ENCODE measurements around the gene MARCO.
"Not testable (repeated sequence)": the region's sequence is repeated elsewhere in the genome, so short reads cannot be mapped to it uniquely, and the experiment has no call there.

The MARCO gene

GRCh38 chr2:118993392-118993752 lies 51.4 kb downstream of the MARCO start:
- TF ChIP-seq CTCF (IDR thresholded peaks at IDR 0.05; ENCODE audit: control extremely low read depth, extremely low read depth, low read depth, missing control alignments) = no peak
- no peak for DNase-seq (ENCODE audit: extremely low spot score)
- ChIA-PET POLR2A (no interaction called here), CTCF (interaction anchor here (1.8 kb wide), 1 partner anchor 18 kb away, joined by 4 read pairs; no protein-coding TSS in a partner anchor)

- DNase-seq (ENCODE audit: extremely low spot score) = no peak
- POLR2A ChIA-PET = no interaction called here
- CTCF ChIA-PET = interaction anchor here (1.8 kb wide), 1 partner anchor 17 kb away, joined by 4 read pairs; no protein-coding TSS in a partner anchor
- TF ChIP-seq CTCF (IDR thresholded peaks at IDR 0.05; ENCODE audit: control extremely low read depth, extremely low read depth, low read depth, missing control alignments) = no peak
These were observed 52.2 kb downstream of the MARCO start for GRCh38 chr2:118994172-118994700.

GRCh38 chr2:118994778-118995177 lies 52.8 kb downstream of the MARCO start:
- CTCF ChIA-PET = interaction anchor here (1.8 kb wide), 1 partner anchor 17 kb away, joined by 4 read pairs; no protein-coding TSS in a partner anchor
- no peak for TF ChIP-seq CTCF (IDR thresholded peaks at IDR 0.05; ENCODE audit: control extremely low read depth, extremely low read depth, low read depth, missing control alignments)

GRCh38 chr2:119003856-119004255 lies 61.9 kb downstream of the MARCO start:
- POLR2A ChIA-PET; DNase-seq (ENCODE audit: extremely low spot score); CTCF ChIA-PET: not testable (repeated sequence)

More at GRCh38 chr2:118994778-118995177, 52.8 kb downstream of the MARCO start:
- DNase-seq (ENCODE audit: extremely low spot score) = no peak
- POLR2A ChIA-PET = no interaction called here

- DNase-seq (ENCODE audit: extremely low spot score) = no peak
- TF ChIP-seq CTCF (IDR thresholded peaks at IDR 0.05; ENCODE audit: control extremely low read depth, extremely low read depth, low read depth, missing control alignments) = no peak
- ChIA-PET CTCF (interaction anchor here (1.6 kb wide), 1 partner anchor 285 kb away, joined by 3 read pairs; no protein-coding TSS in a partner anchor), POLR2A (no interaction called here)
These were observed 62.6 kb downstream of the MARCO start for GRCh38 chr2:119004602-119005001.

- ChIA-PET CTCF (interaction anchor here (1.6 kb wide), 1 partner anchor 284 kb away, joined by 3 read pairs; no protein-coding TSS in a partner anchor), POLR2A (interaction anchor here (0.5 kb wide), 1 partner anchor 302 kb away, joined by 3 read pairs; no protein-coding TSS in a partner anchor)
- TF ChIP-seq CTCF (IDR thresholded peaks at IDR 0.05; ENCODE audit: control extremely low read depth, extremely low read depth, low read depth, missing control alignments) = no peak
- DNase-seq (ENCODE audit: extremely low spot score) = no peak
These were observed 63.1 kb downstream of the MARCO start for GRCh38 chr2:119005051-119005450.

- ChIA-PET CTCF (interaction anchor here (1.6 kb wide), 1 partner anchor 284 kb away, joined by 3 read pairs; no protein-coding TSS in a partner anchor), POLR2A (interaction anchor here (0.5 kb wide), 1 partner anchor 301 kb away, joined by 3 read pairs; no protein-coding TSS in a partner anchor)
- no peak for DNase-seq (ENCODE audit: extremely low spot score)
- no peak for TF ChIP-seq CTCF (IDR thresholded peaks at IDR 0.05; ENCODE audit: control extremely low read depth, extremely low read depth, low read depth, missing control alignments)
These were observed 63.6 kb downstream of the MARCO start for GRCh38 chr2:119005555-119005954.

All from GM10248 (cell line).